Esophagus squamous epithelium (tissue), 4 donors: ENCODE data around the gene GABBR2.

Source experiments
- POLR2A ChIP-seq, 4 donors: fragments of 450-650 bp; IDR thresholded peaks; one replicate each; pipeline ENCODE4 v1.6.1; 2017; ENCODE audit warnings: antibody characterized with exemption in 4 of 4, mild to moderate bottlenecking in 4 of 4, moderate library complexity in 3 of 4
- TF ChIP-seq, protein P1 (sequence below), 6 experiments: fragments of 450-650 bp in 4 of 6; fragments of 200-600 bp in 2 of 6; sonication (generic) in 2 of 6; IDR thresholded peaks; one replicate each; pipeline ENCODE4 v1.5.1; 2016 to 2019; ENCODE audit warnings: antibody characterized with exemption in 6 of 6, mild to moderate bottlenecking in 4 of 6, moderate library complexity in 4 of 6

DNA sequence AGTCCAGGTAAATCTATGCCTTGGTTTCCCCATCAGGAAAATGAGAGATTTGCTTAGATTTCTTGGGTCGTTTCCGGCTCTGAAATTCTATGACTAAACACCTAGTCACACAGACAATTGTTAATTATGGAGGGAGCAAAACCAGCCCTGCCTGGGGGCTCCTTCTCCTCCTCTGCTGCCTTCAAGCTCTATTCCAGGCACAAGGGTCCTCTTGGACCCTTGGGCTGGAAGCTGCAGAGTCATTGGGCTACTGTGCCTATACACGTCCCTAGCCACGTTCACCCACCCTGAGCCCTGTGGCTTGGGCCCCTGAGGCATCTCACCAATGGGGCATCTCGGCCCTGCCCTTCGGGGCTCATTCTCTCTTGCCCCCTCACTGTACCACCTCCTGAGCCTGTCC lies 379.5 kb downstream of the GABBR2 start:
- TF ChIP-seq, protein P1, sequence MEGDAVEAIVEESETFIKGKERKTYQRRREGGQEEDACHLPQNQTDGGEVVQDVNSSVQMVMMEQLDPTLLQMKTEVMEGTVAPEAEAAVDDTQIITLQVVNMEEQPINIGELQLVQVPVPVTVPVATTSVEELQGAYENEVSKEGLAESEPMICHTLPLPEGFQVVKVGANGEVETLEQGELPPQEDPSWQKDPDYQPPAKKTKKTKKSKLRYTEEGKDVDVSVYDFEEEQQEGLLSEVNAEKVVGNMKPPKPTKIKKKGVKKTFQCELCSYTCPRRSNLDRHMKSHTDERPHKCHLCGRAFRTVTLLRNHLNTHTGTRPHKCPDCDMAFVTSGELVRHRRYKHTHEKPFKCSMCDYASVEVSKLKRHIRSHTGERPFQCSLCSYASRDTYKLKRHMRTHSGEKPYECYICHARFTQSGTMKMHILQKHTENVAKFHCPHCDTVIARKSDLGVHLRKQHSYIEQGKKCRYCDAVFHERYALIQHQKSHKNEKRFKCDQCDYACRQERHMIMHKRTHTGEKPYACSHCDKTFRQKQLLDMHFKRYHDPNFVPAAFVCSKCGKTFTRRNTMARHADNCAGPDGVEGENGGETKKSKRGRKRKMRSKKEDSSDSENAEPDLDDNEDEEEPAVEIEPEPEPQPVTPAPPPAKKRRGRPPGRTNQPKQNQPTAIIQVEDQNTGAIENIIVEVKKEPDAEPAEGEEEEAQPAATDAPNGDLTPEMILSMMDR (IDR thresholded peaks at IDR 0.05) = no peak
- no peak for TF ChIP-seq POLR2A (IDR thresholded peaks at IDR 0.05)
